HG02943 (cell line): ENCODE results near the gene NFYA.

Source experiments
- ATAC-seq: cut with Tn5 transposase; IDR thresholded peaks from one replicate; pipeline ENCODE4 v1.9.1; 2021; ENCODE audit warnings: mild to moderate bottlenecking, low read depth, moderate library complexity; ENCODE audit not compliant: unreplicated experiment

NFYA gene

DNA sequence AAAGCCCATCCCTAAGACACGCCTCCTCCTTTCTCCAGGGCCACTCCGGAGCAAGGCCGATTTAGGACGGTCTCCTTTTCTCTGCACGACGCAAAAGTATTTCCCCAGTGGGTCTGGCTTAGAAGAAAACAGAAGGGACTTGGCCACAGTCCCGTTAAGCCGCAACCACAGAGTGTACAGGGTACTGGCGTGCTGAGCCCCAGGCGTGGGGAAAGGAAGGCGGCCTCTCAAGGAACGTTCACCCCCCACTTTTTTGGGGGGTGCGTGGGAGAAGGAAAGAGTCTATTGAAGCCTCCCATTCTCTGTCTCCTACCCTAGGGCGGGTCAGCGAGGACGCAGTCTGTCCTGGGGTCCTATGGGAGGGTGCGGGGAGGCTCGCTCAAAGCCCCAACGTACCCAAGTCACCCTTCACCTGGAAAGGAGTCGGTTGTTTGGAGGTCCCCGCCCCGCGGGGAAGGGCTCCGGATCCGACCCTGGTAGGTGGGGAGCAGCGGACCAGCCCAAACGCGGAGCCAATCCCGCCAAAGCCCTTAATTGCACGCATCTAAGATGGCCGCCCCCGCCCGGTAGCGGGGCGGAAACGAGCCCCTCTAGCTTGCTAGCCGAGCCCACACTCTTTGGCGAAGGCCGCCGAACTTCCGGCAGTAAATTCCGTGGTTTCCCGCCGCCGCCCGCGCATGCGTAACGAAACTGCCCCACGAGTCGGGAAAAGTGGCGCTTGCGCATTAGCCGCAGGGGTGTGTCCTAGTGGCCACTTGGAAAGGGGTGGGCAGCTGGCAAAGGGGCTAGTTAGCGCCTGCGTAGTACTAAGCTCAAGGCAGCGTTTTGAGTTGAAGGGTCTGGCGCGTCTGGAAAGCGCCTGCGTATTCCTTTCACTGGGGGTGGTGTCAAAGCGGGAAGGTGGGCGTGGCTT, 595 bp upstream of the NFYA start, which contains the start of gene OARD1:
Gene OARD1, minus strand, starts transcription at position 434 of the 913 bp plus-strand sequence. CDS start 722 bp downstream, outside the sequence.
- peak; percentile 64 for ATAC-seq

DNA sequence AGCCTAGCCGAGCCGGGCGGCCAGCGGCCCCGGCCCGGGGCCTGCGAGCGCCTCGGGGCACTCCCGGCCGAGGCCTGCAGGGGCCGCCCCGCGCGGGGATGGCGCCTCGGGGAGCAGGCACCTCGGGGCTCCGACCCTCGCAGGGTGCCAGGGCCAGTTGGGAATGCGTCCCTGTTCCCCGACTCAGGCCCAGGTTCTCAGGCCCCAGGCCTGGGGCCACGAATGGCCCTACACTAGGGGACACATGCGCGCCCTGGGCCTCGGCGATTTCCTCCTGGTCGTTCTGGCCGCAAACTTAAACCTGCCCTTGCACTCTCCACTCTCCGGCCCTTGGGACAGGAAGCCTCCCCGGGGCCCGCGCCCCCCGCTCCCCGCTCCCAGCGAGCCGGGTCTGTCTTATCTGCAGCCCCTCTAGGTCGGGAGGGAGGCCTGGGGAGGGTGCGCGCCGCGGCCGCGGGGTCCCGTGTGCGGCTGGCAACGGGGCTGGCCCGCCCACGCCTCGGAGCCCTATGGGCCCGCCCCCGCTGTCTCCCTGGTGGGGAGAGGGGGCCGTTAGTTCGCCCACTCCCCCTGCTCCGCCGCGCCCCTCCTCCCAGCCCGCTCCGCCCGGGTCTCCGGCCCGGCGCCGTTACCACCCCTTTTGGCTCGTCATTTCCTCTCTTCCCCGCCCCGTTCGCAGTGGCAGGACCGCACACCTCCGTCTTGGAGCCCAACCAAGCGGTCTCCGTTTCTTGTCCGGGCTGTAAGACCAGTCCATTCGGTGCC, 611 bp downstream of the NFYA start:
- peak; percentile 31 for ATAC-seq

DNA sequence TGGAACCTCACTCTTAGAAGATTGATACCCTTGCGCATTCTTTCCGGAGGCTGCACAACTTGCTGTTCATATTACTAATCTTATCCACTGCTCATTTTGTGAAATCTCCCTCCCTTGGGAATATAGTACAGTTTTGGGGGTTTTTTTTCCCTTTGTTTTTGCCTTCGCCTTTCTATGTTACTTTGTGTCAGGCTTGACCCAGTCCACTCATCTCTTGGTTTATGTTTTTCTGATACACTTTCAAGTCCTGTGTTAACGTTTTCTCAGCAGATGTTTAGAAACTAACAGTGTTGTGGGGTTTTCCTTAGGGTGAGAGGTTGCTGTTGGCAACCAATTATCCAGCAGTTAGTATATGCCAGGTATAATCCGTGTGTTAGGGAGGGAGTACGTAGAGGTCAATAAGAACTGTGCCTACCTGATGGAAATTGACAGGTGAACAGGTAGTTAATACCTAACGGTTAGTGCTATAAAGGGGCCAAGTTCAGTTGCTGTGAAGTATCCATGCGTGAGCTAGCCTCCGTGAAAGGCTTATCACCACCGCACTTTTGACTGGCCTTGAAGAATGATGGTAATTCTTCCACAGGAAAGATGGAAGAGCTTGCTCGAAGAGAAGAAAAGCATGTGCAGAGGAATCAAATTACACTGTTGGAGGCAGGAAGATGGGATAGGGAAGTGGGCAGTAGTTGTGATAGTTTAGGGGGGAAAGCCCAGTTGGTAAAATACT, 1.4 kb downstream of the NFYA start:
- ATAC-seq: no peak

DNA sequence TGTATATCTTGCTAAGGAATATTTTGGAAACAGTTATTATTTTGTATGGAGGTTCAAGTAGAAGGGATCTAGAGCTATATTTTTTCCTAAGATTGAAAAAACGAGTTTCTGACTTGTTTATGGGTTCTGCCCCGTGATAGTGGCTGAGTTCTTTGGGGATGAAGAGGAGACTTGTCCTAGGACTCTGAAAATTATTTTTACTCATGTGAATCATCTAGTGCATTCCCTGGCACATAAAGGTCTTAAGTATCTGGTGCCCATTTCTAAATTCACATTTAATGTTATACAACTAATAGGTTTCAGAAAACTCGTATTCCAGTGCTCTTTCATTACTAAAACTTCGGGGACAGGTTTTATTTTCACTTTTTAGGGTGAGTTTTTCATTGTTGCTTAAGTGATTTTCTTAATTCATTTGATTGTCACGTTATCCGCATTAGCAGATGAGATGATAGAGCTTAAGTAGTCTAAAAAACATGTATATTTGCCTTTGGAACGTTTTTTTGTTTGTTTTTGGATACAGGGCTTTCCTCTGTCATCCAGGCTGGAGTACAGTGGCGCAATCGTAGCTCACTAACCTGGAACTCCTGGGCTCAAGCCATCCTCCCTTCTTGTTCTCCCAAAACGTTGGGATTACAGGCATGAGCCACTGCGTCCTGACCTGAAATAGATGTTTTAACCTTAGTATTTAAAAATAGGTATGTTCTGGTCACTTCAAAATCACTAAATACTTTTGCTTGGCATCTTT, 2.1 kb downstream of the NFYA start:
- ATAC-seq: no peak

DNA sequence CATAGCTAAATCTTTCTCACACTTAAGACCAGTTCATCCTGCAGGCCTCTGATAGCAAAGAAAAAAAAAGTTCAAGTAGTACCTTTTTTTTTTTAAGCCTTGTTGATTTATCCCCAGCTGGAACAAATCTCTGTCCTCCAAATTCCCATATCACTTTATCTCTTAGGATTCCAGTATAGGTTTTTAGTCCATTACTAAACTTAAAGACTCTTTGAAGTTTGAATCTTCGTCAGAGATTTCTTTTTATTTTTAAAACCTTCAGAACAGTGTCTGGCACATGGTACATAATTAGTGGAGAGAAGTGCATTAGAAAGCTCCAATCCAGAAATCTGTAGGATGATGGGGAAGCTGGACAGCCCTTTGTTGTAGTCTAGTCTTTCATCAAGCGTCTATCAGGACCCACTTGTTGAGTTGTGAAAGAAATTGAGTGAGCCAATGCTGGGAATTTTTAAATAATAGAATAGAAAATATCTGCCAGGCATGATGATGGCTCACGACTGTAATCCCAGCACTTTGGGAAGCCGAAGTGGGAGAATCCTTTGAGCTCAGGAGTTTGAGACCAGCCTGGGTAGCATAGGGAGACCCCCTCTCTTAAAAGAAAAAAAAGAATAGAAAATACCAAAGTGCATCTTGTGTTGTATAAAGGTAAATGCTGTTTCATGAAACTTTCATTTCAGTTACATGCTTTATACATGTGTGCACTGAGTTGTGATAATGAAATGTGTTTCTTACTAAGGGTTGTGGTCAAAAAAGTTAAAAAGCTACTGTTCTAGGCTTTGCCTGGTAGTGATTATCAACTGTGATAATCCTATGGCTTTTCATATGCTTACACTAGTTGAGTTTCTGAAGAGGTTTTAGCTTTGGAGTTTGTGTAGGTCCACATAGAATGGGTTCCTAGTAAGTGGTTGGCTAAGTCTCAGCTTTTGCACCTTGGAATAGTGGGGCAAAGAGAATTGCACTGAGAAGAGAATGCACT, 3.2 kb downstream of the NFYA start:
- ATAC-seq: no peak

DNA sequence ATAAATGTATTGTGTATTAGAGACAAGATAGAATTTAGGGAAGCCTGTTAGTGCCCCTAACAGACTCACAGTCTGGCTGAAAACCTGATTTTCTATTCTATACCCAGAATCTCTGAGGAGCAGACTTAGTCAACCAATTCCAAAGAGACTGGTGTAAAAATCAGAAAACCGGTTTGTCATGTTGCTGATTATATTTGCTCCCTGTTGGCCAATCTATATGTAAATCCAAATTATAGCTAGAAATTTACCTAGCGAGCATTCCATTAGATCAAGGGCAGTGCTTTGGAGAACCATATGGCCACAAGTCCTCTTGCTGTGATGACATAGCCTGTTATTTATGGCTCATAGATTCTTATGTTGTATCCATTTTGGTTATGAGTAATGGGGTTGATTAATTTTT, 4.8 kb downstream of the NFYA start:
- no peak for ATAC-seq

DNA sequence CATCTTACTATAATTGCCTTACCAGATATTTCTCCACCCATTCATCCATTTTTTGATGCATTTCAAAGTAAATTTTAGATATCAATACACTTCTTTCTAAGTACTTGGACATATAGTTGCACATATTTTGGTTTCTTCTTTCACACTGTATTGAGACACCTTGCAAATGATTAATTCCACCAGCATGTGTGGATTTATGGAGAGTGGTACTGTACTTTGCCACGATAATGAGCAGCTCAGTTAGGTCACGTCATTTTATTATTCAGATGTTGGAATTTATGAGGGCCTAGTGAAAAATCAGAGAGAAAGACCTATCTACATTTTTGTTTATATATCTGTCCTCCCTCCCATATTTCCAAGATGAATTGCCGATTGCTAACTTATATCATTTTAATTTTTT, 5.3 kb downstream of the NFYA start:
- no peak for ATAC-seq

DNA sequence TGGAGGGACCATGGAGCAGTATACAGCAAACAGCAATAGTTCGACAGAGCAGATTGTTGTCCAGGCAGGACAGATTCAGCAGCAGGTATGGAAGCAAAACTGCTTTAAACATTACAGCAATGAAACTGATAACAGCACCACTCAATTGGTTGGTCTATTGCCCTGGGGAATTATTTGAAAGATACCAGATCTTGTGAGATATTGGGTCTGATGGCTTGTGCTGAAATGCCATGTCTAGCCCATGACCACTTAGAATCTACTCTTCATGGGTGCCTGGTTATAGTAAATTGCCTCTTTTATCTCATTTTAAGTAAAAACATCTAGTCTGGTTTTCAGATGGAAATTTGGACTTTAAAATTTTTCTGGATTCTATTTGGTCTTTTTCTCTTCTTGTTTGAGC, 6.3 kb downstream of the NFYA start:
- no peak for ATAC-seq

DNA sequence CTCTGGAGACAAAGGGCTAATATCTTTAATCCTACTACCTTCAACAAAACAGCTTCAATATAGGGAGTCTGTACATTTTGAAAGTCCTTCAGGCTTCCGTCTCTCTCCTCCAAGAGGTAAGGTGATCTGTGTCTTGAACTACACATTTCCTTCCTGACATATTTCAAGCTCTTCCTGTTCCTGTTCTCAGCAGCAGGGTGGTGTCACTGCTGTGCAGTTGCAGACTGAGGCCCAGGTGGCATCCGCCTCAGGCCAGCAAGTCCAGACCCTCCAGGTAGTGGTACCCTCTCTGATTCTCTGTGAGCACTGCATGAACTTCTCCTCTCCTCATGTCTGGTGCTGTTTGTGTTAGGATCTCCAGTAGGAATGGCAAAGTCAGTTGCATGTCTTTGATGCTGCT, 7.8 kb downstream of the NFYA start:
- no peak for ATAC-seq

DNA sequence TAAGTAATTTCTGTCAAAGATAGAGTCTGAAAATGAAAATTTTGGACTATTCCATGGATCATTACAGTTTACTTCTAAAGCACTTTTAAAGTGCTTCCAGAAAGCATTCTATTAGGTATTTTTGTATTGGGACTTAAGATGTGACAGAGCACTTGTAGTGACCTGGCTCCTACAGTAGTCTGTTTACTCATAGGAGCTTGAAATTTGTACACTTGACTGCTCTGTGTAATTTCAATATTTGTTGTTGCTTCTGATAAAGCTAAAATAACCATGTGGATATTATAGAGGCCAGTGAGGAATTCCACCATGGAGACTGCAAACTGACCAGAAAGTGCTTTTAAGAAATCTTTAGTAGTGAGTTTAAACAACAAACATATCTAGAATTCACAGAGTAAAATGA, 10.3 kb downstream of the NFYA start:
- ATAC-seq: no peak

DNA sequence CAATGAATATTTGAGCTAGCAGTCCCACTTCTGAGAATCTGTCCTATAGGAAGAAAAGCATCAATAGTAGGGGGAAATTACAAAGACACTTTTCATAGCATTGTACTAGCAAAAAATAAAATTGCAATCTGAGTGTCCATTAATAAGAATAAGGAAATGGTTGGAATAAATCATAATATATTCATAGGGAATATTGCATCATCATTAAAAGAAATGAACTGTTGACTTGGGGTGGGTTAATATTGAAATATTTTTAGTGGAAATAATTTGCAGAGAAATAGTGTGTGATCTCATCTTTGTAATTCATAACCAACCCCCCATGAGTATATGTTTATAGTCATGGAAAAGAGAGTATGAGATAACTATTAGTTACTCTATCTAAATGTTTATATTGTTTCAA, 12.4 kb downstream of the NFYA start:
- no peak for ATAC-seq

DNA sequence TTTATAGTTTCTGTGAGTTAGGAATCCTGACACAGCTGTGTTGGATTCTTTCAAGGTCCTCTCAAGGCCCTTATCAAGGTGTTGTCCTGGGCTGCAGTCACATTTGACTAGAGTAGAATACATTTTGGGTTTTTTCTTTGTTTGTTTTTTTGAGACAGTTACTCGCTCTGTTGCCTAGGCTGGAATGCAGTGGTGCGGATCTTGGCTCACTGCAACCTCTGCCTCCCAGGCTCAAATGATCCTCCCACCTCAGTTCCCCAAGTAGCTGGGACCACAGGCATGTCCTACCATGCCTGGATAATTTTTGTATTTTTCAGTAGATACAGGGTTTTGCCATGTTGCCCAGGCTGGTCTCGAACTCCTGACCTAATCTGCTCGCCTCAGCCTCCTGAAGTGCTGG, 15.7 kb downstream of the NFYA start:
- no peak for ATAC-seq

DNA sequence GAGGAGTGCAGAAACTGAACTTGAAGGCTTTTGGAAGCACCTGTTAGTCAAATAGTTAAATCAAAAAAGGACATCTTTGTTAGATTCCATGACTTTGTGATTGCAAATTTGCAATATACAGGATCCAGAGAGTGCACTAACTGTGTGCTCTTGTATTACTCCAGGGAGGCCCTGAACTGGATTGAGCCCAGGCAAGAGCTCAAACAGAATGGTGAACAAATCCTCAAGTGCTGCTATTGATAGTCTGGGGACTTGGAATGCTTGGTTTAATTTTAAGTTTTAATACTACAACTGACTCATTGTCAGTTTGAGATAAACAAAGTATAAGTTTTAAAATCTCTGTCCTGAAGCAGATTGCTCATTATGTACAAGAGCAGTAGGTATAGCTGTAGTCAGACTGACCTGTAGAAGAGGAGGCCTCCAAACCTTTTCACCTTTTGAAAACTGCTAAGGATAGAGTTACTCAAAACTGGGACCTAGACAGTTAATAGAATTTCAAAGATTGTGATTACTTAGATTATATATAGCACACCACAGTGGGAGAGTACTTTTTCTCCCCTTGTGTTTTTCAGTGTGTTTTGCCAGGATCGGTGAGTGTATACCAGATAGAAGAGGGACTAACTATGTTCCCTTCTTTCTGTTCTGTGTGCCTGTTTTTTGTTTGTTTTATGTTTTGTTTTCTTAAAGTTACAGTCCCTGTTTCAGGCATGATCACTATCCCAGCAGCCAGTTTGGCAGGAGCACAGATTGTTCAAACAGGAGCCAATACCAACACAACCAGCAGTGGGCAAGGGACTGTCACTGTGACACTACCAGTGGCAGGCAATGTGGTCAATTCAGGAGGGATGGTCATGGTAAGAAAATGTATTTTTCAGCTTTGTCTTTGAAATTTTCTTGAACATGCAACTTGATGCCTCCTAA, 18.3 kb downstream of the NFYA start:
- no peak for ATAC-seq

DNA sequence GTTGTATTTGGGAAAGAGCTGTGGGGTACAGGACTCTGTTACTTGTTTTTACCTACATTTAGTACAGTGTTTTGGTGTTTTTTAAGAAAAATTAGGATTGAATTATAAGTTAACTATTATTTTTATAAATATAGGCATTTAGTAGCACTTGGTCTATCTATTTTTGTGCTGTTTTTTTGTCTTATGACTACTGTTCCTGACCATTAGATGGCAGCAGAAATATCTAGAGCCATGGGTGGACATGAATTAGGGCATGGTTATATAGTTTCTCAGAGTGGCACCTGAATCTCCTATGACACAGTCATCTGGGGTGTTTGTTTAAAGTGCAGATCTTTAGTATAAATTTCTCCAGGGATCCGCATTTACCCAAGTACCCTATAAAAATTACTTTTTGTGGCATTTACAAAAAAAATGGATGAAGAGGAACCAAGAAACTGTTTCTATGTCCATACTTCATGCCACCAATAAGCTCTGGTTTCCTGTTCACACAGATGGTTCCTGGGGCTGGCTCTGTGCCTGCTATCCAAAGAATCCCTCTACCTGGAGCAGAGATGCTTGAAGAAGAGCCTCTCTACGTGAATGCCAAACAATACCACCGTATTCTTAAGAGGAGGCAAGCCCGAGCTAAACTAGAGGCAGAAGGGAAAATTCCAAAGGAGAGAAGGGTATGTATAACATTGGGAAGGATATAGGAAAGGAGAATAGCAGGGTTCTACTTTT, 19.8 kb downstream of the NFYA start:
- ATAC-seq: no peak

DNA sequence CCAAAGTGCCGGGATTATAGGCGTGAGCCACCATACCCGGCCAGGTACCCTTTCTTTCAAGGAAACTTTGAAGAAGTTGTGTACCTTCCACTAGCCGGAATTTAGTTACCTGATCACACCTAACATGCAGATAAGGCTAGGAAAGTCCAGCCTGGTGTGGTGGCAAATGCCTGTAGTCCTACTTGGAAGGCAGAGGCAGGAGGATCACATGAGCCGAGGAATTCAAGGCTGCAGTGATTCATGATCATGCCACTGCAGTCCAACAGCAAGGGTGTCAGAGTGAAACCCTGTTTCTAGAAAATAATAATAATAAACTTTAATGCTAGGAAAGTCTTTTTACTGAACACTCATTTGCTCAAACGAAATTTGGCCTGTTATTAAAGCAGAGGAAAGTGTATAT, 21.0 kb downstream of the NFYA start:
- no peak for ATAC-seq

DNA sequence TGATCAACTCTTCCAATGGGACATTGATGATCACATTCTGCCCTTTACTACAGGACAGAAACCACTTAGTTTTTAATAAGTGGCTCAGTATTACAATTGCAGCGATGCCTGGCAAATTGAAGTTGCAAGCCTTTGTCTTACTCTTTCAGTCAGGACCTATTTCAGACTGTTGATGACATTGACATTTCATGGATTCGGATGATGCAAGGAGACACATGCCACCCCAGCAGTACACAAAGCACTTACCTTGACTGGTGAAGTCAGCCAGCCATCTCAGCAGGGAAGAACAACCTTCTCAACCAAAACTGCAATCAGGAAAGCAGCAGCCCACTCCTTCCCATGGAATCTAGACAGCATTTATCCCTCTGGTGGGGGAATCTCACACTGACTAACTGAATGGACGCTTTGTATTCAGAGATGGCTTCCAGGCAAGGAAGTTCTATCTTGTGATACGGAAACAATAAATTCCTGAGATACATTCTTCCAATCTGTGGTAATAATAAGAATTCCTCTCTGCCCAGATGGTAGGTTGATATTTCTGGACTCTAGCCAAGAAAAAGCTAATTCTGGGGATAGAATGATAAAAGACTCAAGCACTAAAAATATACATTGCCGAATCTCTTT, 24.8 kb downstream of the NFYA start:
- ATAC-seq: no peak

DNA sequence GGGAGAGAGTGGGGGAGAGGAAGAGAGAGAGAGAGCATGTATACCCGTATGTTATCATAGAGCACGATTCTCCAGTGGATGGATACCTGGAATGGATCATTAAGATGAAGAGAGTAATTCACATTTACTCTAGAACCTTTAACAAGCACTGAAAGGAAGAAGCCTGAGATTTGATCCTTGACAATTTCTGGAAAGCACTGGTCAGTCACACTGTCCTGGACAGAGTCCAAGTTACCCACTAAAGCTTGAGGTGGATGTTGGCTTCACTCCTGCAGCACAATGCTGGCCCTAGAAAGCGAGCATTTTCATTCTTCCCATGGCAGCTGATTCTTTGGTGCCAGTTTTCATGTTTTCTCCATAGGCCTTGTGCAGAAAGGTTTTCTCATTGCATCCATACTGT, 25.6 kb downstream of the NFYA start:
- ATAC-seq: no peak
